Activated T-helper 1 cell treated with anti-CD3 and anti-CD28 coated beads, Interleukin-2, amount 50 U/mL, for 16 hours (primary cell): ENCODE results near the gene MCUR1.
"Not testable (repeated sequence)": the region's sequence is repeated elsewhere in the genome, so short reads cannot be mapped to it uniquely, and the experiment has no call there.

ENCODE experiments used
- DNase-seq, 2 donors: peaks; one replicate each; pipeline ENCODE4 v3.0.0-alpha.2; 2020; ENCODE audit warnings: low read depth in 1 of 2, low spot score in 1 of 2

MCUR1 gene, protein sequence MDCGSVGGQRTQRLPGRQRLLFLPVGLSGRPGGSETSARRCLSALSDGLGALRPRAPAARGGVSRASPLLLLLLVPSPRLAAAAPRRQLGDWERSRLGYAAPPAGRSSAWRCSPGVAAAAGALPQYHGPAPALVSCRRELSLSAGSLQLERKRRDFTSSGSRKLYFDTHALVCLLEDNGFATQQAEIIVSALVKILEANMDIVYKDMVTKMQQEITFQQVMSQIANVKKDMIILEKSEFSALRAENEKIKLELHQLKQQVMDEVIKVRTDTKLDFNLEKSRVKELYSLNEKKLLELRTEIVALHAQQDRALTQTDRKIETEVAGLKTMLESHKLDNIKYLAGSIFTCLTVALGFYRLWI

DNA sequence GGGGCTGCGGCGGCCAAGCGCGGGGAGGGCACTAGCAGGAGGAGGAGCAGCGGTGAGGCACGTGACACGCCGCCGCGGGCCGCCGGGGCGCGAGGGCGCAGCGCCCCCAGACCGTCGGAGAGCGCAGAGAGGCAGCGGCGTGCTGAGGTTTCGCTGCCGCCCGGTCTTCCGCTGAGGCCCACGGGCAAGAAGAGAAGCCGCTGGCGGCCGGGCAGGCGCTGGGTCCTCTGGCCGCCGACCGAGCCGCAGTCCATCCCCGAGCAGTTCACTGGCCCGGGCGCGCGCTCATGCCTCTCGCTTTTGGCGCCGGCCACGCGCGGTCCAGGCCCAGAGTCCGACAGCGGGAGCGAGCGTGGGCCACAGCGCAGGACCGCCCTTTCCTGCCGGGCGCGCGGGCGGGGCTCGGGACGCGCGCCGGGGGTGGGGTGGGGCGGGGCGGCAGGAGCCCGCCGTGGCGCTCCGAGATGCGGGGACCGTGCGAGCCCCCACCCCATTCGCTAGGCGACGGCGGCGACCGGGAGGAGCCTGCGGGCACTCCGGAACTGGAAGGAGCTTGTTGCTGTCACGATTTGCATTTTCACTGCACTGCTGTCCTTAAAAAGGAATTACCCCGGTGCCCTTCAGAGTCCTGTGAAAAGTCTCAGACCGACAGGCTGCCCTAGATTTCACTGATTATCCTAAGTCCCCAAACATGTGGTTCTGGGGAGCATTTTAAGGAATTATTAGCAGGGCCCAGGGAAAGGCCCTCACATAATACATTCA is at the start of gene MCUR1:
TSS of gene MCUR1 (minus strand) at position 382 of the 762 bp plus-strand sequence. CDS start at position 254, 128 bp downstream.
- DNase-seq, result peak; percentile 55 to 71

DNA sequence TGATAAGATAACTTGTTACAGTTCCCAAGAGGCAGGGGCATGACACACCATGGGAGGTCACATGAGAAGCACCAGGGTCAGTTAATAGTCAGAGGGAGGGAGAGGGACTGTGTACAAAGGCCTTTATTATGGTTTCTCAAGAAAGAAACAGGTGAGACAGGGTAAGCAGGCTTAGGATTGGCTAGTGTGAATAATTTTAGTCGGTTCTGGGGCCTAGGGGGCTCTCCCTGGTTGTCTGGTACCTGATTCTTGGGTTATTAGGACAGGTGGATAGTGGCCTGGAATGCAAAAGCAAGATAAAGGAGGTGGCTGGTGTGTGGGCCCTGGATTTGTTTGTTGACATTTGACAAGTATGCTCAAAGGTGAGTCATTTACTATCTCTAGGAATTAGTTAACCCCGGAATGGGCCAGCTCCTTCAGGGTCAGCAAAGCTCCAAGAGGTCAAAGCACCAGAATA is 49.4 kb upstream of the MCUR1 start:
- no peak for DNase-seq

DNA sequence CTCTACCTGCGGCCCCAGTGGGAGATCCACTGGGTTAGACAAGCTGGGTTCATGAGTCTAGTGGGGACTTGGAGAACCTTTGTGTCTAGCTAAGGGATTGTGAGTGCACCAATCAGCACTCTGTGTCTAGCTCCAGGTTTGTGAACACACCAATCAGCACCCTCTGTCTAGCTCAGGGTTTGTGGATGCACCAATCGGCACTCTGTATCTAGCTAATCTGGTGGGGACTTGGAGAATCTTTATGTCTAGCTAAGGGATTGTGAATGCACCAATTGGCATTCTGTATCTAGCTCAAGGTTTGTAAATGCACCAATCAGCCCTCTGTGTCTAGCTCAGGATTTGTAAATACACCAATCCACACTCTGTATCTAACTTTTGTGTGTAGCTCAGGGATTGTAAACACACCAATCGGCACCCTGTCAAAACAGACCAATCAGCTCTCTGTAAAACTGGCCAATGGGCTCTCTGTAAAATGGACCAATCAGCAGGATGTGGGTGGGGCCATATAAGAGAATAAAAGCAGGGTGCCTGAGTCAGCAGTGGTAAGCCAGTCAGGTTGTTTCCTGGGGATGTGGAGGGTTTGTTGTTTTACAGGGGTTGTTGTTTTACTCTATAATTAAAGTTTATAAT is 46.3 kb upstream of the MCUR1 start:
- not testable (repeated sequence) for DNase-seq

DNA sequence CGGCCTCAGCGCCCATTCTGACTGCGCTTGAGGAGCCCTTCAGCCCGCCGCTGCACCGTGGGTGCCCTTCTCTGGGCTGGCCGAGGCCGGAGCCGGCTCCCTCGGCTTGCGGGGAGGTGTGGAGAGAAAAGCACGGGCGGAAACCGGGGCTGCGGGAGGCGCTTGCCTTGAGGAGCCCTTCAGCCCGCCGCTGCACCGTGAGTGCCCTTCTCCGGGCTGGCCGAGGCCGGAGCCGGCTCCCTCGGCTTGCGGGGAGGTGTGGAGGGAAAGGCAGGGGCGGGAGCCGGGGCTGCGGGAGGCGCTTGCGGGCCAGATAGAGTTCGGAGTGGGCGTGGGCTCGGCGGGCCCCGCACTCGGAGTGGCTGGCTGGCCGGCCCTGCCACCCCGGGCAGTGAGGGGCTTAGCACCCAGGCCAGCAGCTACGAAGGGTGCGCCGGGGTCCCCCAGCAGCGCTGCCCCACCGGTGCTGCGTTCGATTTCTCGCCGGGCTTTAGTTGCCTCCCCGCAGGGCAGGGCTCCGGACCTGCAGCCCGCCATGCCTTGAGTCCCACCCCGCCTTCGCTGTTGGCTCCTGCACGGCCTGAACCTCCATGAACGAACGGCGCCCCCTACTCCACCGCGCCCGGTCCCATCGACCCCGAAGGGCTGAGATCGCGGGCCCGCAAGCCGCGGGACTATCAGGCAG is 45.7 kb upstream of the MCUR1 start:
- no peak for DNase-seq

DNA sequence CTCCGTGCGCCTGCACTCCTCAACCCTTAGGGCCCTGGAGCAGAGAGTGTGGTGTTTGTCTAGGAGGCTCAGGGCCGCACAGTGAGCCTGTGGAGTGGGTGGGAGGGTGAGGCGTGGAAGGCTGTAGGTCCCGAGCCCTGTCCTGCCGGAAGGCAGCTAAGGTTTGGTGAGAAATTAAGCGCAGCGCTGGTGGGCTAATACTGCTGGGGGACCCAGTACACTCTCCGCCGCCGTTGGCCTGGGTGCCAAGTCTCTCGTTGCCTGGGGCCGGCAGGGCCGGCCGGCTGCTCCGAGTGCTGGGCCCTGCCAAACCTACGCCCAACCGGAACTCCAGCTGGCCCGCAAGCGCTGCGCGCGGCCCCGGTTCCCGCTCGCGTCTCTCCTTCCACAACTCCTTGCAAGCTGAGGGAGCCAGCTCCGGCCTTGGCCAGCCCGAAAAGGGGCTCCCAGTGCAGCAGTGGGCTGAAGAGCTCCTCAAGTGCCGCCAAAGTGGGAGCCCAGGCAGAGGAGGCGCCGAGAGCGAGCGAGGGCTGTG is 40.4 kb upstream of the MCUR1 start:
- no peak for DNase-seq

DNA sequence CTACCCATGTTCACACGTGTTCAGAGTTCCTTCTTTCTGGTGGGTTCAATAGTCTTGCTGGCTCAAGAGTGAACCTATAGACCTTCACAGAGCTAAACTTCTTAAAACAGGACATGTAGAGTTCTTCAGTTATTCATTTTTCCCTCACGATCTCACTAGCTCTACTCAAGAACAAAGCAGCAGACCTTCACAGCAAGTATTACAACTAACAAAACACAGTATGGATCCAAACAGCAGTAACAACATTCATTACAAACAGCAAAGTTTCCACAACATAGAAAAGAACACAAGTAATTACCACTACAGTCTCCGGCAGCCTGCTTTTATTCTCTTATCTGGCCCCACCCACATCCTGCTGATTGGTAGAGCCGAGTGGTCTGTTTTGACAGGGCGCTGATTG is 39.5 kb upstream of the MCUR1 start:
- DNase-seq, result no peak

DNA sequence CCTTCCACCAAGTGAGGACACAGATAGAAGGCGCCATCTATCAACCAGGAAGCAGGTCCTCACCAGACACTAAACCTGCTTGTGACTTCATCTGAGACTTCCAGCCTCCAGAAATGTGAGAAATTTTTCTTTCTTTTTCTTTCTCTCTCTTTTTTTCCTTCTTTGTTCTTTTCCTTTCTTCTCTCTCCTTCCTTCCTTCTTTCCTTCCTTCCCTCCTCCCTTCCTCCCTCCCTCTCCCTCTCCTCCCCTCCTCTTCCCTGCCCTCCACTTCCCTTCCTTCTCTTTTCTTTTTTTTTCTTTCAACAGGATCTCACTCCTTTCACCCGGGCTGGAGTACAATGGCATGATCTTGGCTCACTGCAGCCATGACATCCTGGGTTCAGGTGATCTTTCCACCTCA is 37.4 kb upstream of the MCUR1 start:
- no peak for DNase-seq

DNA sequence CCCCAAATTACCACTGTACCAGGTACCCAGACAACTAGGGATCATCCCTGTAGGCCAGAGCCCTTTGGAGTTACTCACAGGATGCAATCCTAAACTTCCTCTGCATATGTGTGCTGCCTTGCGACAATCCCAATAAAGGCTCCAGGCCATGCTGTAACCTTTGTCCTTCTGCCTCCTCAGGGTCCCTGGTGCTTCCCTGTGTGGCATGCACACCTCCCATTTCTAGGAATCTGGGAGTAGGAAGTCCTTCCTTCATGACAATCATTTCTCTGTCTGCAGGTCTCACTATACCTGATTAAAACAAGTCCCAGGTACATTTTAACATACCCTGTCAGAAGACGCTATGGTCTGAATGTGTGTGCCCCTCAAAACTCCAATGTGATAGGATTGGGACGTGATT is 37.0 kb upstream of the MCUR1 start:
- no peak for DNase-seq

DNA sequence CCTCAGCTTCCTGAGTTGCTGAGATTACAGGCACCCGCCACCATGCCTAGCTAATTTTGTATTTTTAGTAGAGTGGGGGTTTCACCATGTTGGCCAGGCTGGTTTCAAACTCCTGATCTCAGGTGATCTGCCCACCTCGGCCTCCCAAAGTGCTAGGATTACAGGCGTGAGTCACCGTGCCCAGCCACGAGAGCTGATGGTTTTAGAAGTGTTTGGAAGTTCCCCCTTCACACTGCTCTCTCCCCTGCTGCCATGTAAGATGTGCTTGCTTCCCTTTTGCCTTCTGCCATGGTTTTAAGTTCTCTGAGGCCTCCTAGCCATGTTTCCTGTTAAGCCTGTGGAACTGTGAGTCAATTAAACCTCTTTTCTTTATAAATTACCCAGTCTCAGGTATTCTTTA is 36.3 kb upstream of the MCUR1 start:
- DNase-seq, result not testable (repeated sequence)

DNA sequence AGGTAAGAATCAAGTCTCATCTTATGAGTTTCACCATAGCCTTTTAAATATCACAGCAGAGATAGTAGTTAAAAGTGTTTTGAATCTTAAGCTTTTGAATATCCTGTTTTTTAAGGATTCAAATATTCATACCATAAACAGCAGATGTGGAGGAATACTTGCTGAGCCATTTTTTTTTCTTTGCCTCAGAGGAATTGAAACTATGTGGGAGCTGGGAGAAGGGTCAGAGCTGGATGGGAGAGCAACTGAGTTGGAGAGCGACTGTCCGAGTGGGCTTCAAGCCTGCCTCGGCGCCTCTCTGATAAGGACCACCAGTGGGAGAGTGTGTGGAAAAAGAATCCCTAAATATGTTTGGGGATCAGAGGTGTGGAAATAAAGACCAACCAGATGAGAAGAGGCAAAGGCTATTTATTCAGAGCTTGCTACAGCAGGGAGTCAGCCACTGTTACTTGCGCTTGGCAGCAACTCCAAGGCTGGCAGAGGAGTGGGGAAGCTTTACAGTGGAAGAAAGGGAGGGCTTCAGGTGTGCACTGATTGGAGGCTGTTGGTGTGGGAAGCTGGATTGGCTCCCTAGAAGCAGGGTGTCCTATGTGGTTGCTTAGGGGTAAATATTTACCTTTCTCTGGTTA is 34.3 kb upstream of the MCUR1 start:
- no peak for DNase-seq

DNA sequence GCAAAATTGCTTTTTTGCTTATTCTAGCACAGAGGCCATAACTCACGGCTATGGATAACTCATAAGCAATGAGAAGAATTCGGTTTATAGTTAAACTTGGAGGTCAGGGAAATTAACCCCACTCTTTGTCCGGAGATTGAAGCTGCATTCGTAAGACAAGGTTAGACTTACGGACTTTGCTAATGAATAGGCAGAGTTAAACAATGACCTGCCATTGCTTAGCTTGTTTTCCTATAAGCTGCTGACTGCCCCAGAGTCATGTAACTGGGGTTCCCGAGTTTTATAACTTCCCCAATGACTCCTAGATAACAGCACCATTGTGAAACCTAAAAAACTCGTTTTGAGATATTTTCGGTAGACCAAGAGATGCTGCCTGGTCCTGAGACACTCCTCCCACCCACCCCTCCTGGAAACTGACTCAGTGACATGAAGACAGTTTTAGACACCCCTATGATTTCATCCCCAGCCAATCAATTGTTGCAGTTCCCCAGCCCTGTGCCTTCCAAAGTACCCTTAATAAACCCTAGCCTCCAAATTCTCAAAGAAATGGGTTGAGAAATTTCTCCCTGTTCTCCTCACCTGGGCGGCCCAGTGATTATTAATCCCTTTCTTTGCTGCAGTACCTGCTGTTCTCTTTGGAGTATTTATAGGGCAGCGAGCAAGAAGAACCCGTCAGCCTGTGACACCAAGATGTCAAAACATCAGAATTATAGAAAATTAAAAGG is 33.1 kb upstream of the MCUR1 start:
- no peak for DNase-seq

DNA sequence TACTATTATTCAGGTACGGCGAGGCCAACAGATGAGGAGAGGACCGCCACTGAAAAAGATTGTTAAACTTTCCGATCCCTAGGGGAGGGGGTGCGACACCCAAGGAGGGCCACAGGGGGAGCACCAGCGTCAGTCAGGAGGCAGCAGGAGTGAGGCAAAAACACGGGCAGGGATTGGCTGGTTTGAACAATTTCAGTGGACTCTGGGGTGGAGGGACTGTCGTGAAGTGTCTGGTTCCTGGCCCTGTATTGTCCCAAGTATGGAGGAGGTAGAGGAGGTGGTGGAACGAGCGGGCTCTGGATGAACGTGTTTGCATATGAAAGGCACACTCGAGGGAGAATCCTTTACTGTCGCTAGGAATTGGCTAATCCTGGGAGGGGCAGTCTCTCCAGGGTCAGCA is 32.5 kb upstream of the MCUR1 start:
- DNase-seq, result no peak

DNA sequence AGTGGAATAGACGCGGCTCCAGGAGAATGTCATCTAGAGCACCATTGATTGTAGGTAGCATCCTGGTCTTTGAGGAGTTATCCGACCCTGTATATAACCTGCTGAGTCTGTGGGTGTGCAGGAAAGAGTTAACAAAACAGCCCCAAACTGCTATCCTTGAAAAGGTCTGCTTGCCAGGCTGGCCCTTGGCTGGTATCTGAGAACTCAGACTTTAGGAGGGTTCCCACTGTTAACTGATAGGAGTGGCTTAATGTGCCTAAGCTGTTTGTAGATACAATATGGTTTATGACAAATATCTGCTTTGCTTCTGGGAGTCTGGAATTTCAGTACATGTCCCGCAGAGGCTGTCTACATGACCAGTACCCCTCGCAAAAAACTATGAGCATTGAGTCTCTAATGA is 27.6 kb upstream of the MCUR1 start:
- no peak for DNase-seq

DNA sequence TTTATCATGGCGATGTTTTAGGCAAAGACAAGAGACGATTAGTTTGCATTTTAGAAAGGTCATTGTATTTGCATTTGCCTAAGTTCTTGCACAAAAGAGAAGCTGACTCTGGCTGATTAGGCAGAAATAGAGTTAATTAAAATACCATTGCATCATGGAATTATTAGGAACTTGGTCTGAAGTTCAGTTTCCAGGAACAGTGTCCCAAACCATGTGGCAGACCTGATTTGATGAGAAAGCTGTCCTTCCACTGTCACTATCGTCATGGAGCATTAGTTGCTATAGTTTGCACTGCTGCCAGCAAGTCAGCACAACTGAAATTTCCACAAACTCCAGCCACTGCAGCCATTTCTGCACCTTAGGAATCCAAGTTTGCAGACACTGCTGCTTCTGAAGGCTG is 24.3 kb upstream of the MCUR1 start:
- no peak for DNase-seq

DNA sequence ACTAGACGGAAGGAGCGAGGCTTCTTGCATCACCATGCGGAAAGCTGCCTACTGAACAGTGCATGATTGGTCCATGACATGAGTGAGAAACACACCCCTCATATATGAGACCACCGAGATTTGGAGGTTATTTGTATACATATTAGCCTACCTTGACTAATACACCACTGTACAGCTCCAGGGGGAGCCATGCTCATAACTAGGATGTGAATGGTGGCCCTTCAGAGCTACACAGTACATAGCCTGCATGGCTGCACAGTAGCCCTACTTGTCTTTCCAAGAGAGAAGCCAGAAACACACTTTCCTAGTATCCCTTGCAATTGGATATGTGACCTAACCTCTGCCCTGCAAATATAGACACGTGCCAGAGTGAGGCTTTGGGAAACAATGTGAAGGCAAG is 21.8 kb upstream of the MCUR1 start:
- no peak for DNase-seq

DNA sequence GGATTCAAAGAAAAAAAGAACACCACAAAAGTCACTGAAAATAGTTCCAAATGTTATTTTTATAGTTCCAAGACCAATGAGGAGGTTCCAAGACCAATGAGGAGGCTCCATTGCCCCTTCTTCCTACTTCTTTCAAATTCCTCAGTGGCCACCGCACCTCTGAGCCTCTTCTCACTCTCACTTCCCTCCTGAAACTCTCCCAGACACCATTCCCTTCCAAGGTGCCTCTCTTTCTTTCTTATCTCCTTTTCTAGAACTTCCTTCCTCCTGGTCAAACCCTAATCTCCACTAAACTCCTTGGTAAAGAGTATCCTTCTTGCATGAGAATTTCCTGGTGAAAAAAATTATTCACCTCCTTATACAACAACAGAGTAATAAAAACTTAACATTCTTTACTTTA is 20.4 kb upstream of the MCUR1 start:
- DNase-seq, result no peak

DNA sequence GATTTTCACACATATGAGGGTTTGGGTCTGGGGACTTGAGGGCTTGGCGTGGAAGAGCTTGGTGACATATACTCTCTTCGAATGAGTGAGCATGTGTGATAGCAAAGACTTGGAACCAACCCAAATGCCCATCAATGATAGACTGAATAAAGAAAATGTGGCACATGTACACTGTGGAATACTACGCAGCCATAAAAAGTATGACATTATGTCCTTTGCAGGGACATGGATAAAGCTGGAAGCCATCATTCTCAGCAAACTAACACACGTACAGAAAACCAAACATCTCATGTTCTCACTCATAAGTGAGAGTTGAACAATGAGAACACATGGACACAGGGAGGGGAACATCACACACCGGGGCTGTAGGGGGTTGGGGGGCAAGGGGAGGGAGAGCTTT is 19.7 kb upstream of the MCUR1 start:
- not testable (repeated sequence) for DNase-seq

DNA sequence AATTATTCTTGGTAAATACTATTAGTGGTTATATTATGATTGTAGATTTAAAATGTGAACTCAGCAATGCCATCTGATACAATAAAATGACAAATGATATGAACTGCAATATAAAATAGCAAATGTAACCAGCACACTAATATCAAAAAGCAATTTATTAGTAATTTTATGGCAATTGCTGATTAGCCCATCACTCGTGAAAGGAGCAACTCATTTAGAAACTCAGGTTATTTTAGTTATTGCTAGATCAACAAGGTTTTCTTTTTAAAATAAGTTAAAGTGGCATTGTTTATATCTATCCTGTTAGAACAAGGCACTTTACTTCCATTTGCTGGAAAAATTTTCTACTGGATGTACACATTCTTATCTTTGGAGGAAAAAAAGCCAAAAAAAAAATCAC is 18.4 kb upstream of the MCUR1 start:
- DNase-seq, result no peak

DNA sequence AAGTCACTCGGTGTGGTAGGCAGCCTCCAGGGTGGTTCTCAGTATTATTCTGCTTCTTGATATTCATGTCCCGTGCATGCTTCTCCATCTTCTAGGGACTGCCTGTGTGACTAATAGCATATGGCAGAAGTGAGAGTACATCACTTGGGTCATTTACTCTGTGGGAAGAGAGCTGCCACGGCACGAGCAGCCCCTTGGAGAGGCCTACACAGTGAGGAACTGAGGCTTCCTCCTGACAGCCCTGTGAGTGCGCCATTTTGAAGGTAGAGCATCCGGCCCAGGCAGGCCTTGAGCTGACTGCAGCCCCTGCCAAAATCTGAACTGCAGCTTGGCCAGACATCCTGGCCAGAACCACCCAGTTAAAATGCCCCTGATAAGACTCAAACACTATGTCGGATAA is 17.3 kb upstream of the MCUR1 start:
- DNase-seq, result no peak

DNA sequence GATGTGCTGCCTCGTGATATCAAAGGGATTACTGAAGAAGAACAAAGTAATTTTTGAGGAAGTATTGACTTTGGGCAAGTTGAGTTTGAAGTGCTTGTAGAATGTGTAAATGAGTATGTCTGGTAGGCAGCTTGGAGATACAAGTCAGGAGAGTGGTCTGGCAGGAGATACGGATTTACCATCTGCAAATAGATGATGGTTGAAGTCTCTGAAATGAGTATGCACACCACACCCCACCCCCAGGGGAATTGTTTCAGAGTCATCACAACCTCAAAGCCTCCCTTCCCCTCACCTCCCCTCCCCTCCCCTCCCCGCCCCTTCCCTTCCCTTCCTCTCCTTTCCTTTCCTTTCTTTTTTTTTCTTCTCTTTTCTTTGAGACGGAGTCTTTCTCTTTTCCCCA is 16.4 kb upstream of the MCUR1 start:
- DNase-seq, result no peak
